HEK293 (cell line): ENCODE measurements around the gene LTO1.

Source experiments
- CTCF ChIA-PET: fragments of 350-600 bp; formaldehyde crosslinking; extraction: SDS; loops from one replicate; lab custom pipeline; 2021; ENCODE audit warnings: antibody characterized with exemption; lab: Yijun Ruan, JAX
- POLR2A ChIA-PET: fragments of 300-600 bp; formaldehyde crosslinking; extraction: SDS; loops from one replicate; lab custom pipeline; 2020; ENCODE audit warnings: antibody characterized with exemption, inconsistent platforms; lab: Yijun Ruan, JAX
- H3K27ac ChIP-seq: fragments of 200-500 bp; sonication (Bioruptor generic); 2 replicates; pipeline ENCODE4 v1.5.1; 2014; ENCODE audit warnings: low read depth, low read length, control low read depth, inconsistent platforms; ENCODE audit errors: extremely low read depth
- H3K36me3 ChIP-seq, 2 experiments: fragments of 200-500 bp in 1 of 2; sonication (Bioruptor generic) in 1 of 2; 1 replicate in 1 of 2; 2 replicates in 1 of 2; pipeline ENCODE4 v1.5.1; 2014 to 2017; ENCODE audit warnings: inconsistent platforms in 2 of 2, low read length in 2 of 2; ENCODE audit not compliant: control insufficient read depth in 2 of 2, insufficient read depth in 1 of 2
- H3K4me1 ChIP-seq: fragments of 200-500 bp; sonication (Bioruptor generic); 2 replicates; pipeline ENCODE4 v1.5.1; 2014; ENCODE audit warnings: mild to moderate bottlenecking, low read length, inconsistent platforms; ENCODE audit not compliant: control insufficient read depth, insufficient read depth
- H3K4me3 ChIP-seq: 2 replicates; pipeline ENCODE4 v1.5.1; 2011; ENCODE audit warnings: low read depth, mild to moderate bottlenecking, control low read depth, low read length, moderate library complexity
- H3K9me3 ChIP-seq: fragments of 200-500 bp; sonication (Bioruptor generic); 2 replicates; pipeline ENCODE4 v1.5.1; 2014; ENCODE audit warnings: low read depth, low read length, inconsistent platforms; ENCODE audit not compliant: control insufficient read depth, insufficient read depth
- EGR2 ChIP-seq: fragments of 450-650 bp; formaldehyde crosslinking; IDR thresholded peaks from 2 replicates; pipeline ENCODE4 v1.5.1; 2016; ENCODE audit warnings: low read depth, missing biosample characterization, missing genetic modification characterization
- FEZF1 ChIP-seq: fragments of 450-650 bp; formaldehyde crosslinking; IDR thresholded peaks from 2 replicates; pipeline ENCODE4 v1.5.1; 2016; ENCODE audit warnings: missing biosample characterization, missing genetic modification characterization
- GFI1B ChIP-seq: fragments of 450-650 bp; formaldehyde crosslinking; IDR thresholded peaks from 2 replicates; pipeline ENCODE4 v1.5.1; 2016; ENCODE audit warnings: missing biosample characterization, missing genetic modification characterization
- GLI4 ChIP-seq: fragments of 450-650 bp; formaldehyde crosslinking; IDR thresholded peaks from 2 replicates; pipeline ENCODE4 v1.5.1; 2016; ENCODE audit warnings: missing biosample characterization, missing genetic modification characterization
- GLIS1 ChIP-seq: fragments of 450-650 bp; formaldehyde crosslinking; IDR thresholded peaks from 2 replicates; pipeline ENCODE4 v1.5.1; 2016; ENCODE audit warnings: missing biosample characterization, missing genetic modification characterization
- GLIS2 ChIP-seq: fragments of 450-650 bp; formaldehyde crosslinking; IDR thresholded peaks from 2 replicates; pipeline ENCODE4 v1.5.1; 2016; ENCODE audit warnings: missing biosample characterization, missing genetic modification characterization
- HOXD13 ChIP-seq: sonication (generic); formaldehyde crosslinking; IDR thresholded peaks from 2 replicates; pipeline ENCODE4 v1.8.0; 2022; ENCODE audit warnings: missing genetic modification reagents, borderline replicate concordance
- IKZF3 ChIP-seq: fragments of 450-650 bp; IDR thresholded peaks from 2 replicates; pipeline ENCODE4 v1.5.0; 2018; ENCODE audit warnings: missing biosample characterization, mild to moderate bottlenecking, missing genetic modification characterization, moderate library complexity
- KLF8 ChIP-seq: fragments of 450-650 bp; formaldehyde crosslinking; IDR thresholded peaks from 2 replicates; pipeline ENCODE4 v1.5.1; 2016; ENCODE audit warnings: missing biosample characterization, missing genetic modification characterization
- MZF1 ChIP-seq: fragments of 450-650 bp; formaldehyde crosslinking; IDR thresholded peaks from 2 replicates; pipeline ENCODE4 v1.5.1; 2017; ENCODE audit warnings: missing biosample characterization, missing genetic modification characterization, borderline replicate concordance
- PRDM1 ChIP-seq: fragments of 450-650 bp; formaldehyde crosslinking; IDR thresholded peaks from 2 replicates; pipeline ENCODE4; 2016; ENCODE audit warnings: missing biosample characterization, missing genetic modification characterization
- SP3 ChIP-seq: fragments of 450-650 bp; formaldehyde crosslinking; IDR thresholded peaks from 2 replicates; pipeline ENCODE4 v1.5.1; 2016; ENCODE audit warnings: missing biosample characterization, missing genetic modification characterization
- TCF7L2 ChIP-seq: IDR thresholded peaks from 2 replicates; pipeline ENCODE4 v1.6.1; 2011; ENCODE audit warnings: low read depth, mild to moderate bottlenecking, inconsistent platforms, low read length, moderate library complexity, borderline replicate concordance
- ZBTB1 ChIP-seq: fragments of 450-650 bp; formaldehyde crosslinking; IDR thresholded peaks from 2 replicates; pipeline ENCODE4 v1.5.1; 2016; ENCODE audit warnings: missing biosample characterization, missing genetic modification characterization
- ZBTB20 ChIP-seq: fragments of 450-650 bp; formaldehyde crosslinking; IDR thresholded peaks from 2 replicates; pipeline ENCODE4 v1.5.1; 2016; ENCODE audit warnings: missing biosample characterization, missing genetic modification characterization
- ZBTB8A ChIP-seq: fragments of 450-650 bp; formaldehyde crosslinking; IDR thresholded peaks from 2 replicates; pipeline ENCODE4 v1.5.1; 2016; ENCODE audit warnings: missing biosample characterization, missing genetic modification characterization
- ZFHX2 ChIP-seq: fragments of 450-650 bp; formaldehyde crosslinking; conservative IDR thresholded peaks from 2 replicates; pipeline ENCODE4 v1.5.1; 2016; ENCODE audit warnings: missing biosample characterization, missing genetic modification characterization
- ZFP37 ChIP-seq: fragments of 450-650 bp; formaldehyde crosslinking; IDR thresholded peaks from 2 replicates; pipeline ENCODE4 v1.5.1; 2016; ENCODE audit warnings: missing biosample characterization, missing genetic modification characterization
- ZNF266 ChIP-seq: fragments of 450-650 bp; formaldehyde crosslinking; IDR thresholded peaks from 2 replicates; pipeline ENCODE4 v1.5.1; 2016; ENCODE audit warnings: missing biosample characterization, missing genetic modification characterization, low read depth
- ZNF561 ChIP-seq: fragments of 450-650 bp; IDR thresholded peaks from 2 replicates; pipeline ENCODE4 v1.5.1; 2018; ENCODE audit warnings: missing biosample characterization, missing genetic modification characterization, borderline replicate concordance
- ZNF654 ChIP-seq: fragments of 450-650 bp; formaldehyde crosslinking; IDR thresholded peaks from 2 replicates; pipeline ENCODE4 v1.5.1; 2016; ENCODE audit warnings: low read depth, missing biosample characterization, missing genetic modification characterization
- ZNF660 ChIP-seq: fragments of 450-650 bp; IDR thresholded peaks from 2 replicates; pipeline ENCODE4 v1.5.1; 2018; ENCODE audit warnings: missing biosample characterization, mild to moderate bottlenecking, missing genetic modification characterization
- ZNF768 ChIP-seq: fragments of 450-650 bp; formaldehyde crosslinking; IDR thresholded peaks from 2 replicates; pipeline ENCODE4 v1.5.1; 2018; ENCODE audit warnings: missing biosample characterization, mild to moderate bottlenecking, missing genetic modification characterization
- ZSCAN30 ChIP-seq: fragments of 450-650 bp; IDR thresholded peaks from 2 replicates; pipeline ENCODE4 v1.5.1; 2018; ENCODE audit warnings: missing biosample characterization, mild to moderate bottlenecking, missing genetic modification characterization, moderate library complexity
- TF ChIP-seq, protein P1 (sequence below): fragments of 450-650 bp; formaldehyde crosslinking; IDR thresholded peaks from 2 replicates; pipeline ENCODE4 v1.5.1; 2016; ENCODE audit warnings: missing biosample characterization, missing genetic modification characterization
- TF ChIP-seq, protein P2 (sequence below): fragments of 450-650 bp; IDR thresholded peaks from 2 replicates; pipeline ENCODE4 v1.5.1; 2018; ENCODE audit warnings: missing biosample characterization, missing genetic modification characterization
- TF ChIP-seq, protein P3 (sequence below): fragments of 450-650 bp; formaldehyde crosslinking; conservative IDR thresholded peaks from 2 replicates; pipeline ENCODE4 v1.5.1; 2016; ENCODE audit warnings: low read depth, missing biosample characterization, missing genetic modification characterization
- TF ChIP-seq, protein P4 (sequence below): fragments of 450-650 bp; formaldehyde crosslinking; optimal IDR thresholded peaks from 2 replicates; pipeline ENCODE3; 2016; ENCODE audit warnings: missing biosample characterization, mild to moderate bottlenecking, missing genetic modification characterization
- TF ChIP-seq, protein P5 (sequence below): fragments of 450-650 bp; formaldehyde crosslinking; IDR thresholded peaks from 2 replicates; pipeline ENCODE4 v1.5.1; 2016; ENCODE audit warnings: missing biosample characterization, missing genetic modification characterization

The LTO1 gene

DNA sequence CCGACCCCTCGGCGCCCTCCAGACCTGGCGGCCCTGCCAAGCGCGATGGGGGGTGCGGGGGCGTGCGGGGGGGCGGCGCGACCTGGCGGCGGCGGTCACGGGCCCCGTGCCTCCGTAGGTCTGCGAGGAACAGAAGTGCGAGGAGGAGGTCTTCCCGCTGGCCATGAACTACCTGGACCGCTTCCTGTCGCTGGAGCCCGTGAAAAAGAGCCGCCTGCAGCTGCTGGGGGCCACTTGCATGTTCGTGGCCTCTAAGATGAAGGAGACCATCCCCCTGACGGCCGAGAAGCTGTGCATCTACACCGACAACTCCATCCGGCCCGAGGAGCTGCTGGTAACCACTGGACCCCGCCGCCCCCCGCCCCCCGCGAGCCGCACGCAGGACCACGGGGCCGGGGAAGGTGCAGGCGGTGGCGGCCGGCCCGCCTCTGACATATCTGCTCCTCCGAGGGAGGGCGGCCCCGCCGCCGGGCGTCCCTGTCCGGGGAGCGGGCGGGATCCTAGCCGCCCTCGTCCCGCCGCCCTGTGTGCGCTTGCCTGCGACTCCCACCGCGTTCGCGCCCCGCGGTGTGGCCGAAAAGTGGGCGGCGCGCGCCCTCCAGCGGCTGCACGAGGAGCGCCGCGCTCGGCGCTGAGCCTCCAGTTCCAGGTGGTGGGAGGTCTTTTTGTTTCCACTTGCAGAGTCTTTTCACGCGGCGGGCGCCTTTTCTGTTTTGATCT, 32.1 kb downstream of the LTO1 start:
- Histone ChIP-seq H3K27ac (peak overlapping the region; percentile 91; the same call in 1 of the 2 replicates), H3K4me1 (peaks cover 3% of the 10 kb centered on the region; the same call in 1 of the 2 replicates), H3K4me3 (peak overlapping the region; percentile 63), H3K9me3 (no peaks in the 10 kb centered on the region), H3K36me3 (peaks cover 0 to 44% of the 10 kb centered on the region in 2 experiments; a peak in 1 of 3 replicates)
- ChIA-PET CTCF (interaction anchor here (0.6 to 4.8 kb wide), 20 partner anchors 12 to 688 kb away, joined by 3 to 54 read pairs (median 4); partner anchors contain the start of gene MYEOV), POLR2A (interaction anchor here (0.6 to 2.2 kb wide), 7 partner anchors 32 to 542 kb away, joined by 3 to 6 read pairs (median 4); partner anchors contain the start of gene LTO1)
- no peak for TF ChIP-seq ZNF768 (tag by site-specific recombination)
- peak; percentile 40; the same call in 1 of the 2 replicates for TF ChIP-seq ZSCAN30 (tag by site-specific recombination)
- TF ChIP-seq GLI4 (tag by site-specific recombination) = no peak
- TF ChIP-seq, protein P1, sequence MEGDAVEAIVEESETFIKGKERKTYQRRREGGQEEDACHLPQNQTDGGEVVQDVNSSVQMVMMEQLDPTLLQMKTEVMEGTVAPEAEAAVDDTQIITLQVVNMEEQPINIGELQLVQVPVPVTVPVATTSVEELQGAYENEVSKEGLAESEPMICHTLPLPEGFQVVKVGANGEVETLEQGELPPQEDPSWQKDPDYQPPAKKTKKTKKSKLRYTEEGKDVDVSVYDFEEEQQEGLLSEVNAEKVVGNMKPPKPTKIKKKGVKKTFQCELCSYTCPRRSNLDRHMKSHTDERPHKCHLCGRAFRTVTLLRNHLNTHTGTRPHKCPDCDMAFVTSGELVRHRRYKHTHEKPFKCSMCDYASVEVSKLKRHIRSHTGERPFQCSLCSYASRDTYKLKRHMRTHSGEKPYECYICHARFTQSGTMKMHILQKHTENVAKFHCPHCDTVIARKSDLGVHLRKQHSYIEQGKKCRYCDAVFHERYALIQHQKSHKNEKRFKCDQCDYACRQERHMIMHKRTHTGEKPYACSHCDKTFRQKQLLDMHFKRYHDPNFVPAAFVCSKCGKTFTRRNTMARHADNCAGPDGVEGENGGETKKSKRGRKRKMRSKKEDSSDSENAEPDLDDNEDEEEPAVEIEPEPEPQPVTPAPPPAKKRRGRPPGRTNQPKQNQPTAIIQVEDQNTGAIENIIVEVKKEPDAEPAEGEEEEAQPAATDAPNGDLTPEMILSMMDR (tag by site-specific recombination) = peak; percentile 70
- peak; percentile 37; the same call in 1 of the 2 replicates for TF ChIP-seq EGR2 (tag by site-specific recombination)
- no peak for TF ChIP-seq TCF7L2
- no peak for TF ChIP-seq PRDM1 (tag by site-specific recombination)
- TF ChIP-seq ZNF561 (tag by site-specific recombination) = peak; percentile 58; the same call in 1 of the 2 replicates
- no peak for TF ChIP-seq HOXD13 (CRISPR knock-in tag)
- TF ChIP-seq, protein P2, sequence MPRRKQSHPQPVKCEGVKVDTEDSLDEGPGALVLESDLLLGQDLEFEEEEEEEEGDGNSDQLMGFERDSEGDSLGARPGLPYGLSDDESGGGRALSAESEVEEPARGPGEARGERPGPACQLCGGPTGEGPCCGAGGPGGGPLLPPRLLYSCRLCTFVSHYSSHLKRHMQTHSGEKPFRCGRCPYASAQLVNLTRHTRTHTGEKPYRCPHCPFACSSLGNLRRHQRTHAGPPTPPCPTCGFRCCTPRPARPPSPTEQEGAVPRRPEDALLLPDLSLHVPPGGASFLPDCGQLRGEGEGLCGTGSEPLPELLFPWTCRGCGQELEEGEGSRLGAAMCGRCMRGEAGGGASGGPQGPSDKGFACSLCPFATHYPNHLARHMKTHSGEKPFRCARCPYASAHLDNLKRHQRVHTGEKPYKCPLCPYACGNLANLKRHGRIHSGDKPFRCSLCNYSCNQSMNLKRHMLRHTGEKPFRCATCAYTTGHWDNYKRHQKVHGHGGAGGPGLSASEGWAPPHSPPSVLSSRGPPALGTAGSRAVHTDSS = no peak
- TF ChIP-seq IKZF3 (tag by site-specific recombination) = 0 out of 2 replicates have a peak, but pooled peaks have one; percentile 23
- TF ChIP-seq ZBTB8A (tag by site-specific recombination) = peak; percentile 96
- peak; percentile 46 for TF ChIP-seq ZNF654 (tag by site-specific recombination)
- TF ChIP-seq, protein P3, sequence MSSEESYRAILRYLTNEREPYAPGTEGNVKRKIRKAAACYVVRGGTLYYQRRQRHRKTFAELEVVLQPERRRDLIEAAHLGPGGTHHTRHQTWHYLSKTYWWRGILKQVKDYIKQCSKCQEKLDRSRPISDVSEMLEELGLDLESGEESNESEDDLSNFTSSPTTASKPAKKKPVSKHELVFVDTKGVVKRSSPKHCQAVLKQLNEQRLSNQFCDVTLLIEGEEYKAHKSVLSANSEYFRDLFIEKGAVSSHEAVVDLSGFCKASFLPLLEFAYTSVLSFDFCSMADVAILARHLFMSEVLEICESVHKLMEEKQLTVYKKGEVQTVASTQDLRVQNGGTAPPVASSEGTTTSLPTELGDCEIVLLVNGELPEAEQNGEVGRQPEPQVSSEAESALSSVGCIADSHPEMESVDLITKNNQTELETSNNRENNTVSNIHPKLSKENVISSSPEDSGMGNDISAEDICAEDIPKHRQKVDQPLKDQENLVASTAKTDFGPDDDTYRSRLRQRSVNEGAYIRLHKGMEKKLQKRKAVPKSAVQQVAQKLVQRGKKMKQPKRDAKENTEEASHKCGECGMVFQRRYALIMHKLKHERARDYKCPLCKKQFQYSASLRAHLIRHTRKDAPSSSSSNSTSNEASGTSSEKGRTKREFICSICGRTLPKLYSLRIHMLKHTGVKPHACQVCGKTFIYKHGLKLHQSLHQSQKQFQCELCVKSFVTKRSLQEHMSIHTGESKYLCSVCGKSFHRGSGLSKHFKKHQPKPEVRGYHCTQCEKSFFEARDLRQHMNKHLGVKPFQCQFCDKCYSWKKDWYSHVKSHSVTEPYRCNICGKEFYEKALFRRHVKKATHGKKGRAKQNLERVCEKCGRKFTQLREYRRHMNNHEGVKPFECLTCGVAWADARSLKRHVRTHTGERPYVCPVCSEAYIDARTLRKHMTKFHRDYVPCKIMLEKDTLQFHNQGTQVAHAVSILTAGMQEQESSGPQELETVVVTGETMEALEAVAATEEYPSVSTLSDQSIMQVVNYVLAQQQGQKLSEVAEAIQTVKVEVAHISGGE (tag by site-specific recombination) = no peak
- no peak for TF ChIP-seq ZNF266
- TF ChIP-seq KLF8 (tag by site-specific recombination) = peak; percentile 60; the same call in 1 of the 2 replicates
- TF ChIP-seq GLIS2 (tag by site-specific recombination) = peak; percentile 76
- TF ChIP-seq MZF1 (tag by site-specific recombination) = no peak
- TF ChIP-seq SP3 (tag by site-specific recombination) = peak; percentile 30; the same call in 1 of the 2 replicates
- TF ChIP-seq FEZF1 = 0 out of 2 replicates have a peak, but pooled peaks have one; percentile 35
- TF ChIP-seq, protein P4, sequence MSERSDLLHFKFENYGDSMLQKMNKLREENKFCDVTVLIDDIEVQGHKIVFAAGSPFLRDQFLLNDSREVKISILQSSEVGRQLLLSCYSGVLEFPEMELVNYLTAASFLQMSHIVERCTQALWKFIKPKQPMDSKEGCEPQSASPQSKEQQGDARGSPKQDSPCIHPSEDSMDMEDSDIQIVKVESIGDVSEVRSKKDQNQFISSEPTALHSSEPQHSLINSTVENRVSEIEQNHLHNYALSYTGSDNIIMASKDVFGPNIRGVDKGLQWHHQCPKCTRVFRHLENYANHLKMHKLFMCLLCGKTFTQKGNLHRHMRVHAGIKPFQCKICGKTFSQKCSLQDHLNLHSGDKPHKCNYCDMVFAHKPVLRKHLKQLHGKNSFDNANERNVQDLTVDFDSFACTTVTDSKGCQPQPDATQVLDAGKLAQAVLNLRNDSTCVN (tag by site-specific recombination) = peak; percentile 66
- TF ChIP-seq ZNF660 (tag by site-specific recombination) = peak; percentile 61; the same call in 1 of the 2 replicates
- peak; percentile 15; the same call in 1 of the 2 replicates for TF ChIP-seq ZBTB20 (tag by site-specific recombination)
- TF ChIP-seq GLIS1 (tag by site-specific recombination) = peak; percentile 65
- TF ChIP-seq GFI1B (tag by site-specific recombination) = no peak
- TF ChIP-seq ZFP37 = no peak
- TF ChIP-seq ZFHX2 = peak; percentile 56
- no peak for TF ChIP-seq ZBTB1 (tag by site-specific recombination)
- TF ChIP-seq, protein P5, sequence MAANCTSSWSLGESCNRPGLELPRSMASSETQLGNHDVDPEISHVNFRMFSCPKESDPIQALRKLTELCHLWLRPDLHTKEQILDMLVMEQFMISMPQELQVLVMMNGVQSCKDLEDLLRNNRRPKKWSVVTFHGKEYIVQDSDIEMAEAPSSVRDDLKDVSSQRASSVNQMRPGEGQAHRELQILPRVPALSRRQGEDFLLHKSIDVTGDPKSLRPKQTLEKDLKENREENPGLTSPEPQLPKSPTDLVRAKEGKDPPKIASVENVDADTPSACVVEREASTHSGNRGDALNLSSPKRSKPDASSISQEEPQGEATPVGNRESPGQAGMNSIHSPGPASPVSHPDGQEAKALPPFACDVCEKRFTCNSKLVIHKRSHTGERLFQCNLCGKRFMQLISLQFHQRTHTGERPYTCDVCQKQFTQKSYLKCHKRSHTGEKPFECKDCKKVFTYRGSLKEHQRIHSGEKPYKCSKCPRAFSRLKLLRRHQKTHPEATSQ (tag by site-specific recombination) = no peak
